Left ventricle myocardium inferior (tissue), 1 donor: ENCODE measurements around the gene KHDC4. TPM values are rescaled to one million over a fixed set of nuclear protein-coding genes. Genes with fewer than 3 reads are reported as not detected.

Experiments used
- DNase-seq: peaks from one replicate; pipeline ENCODE4 v3.0.0-alpha.2; 2020
- H3K27ac ChIP-seq: fragments of 200-600 bp; replicated peaks from 2 replicates; pipeline ENCODE4 v1.8.0; 2021
- H3K27me3 ChIP-seq: fragments of 200-600 bp; 2 replicates; pipeline ENCODE4 v1.8.0; 2021; ENCODE audit warnings: low read depth
- H3K36me3 ChIP-seq: fragments of 200-600 bp; 2 replicates; pipeline ENCODE4 v1.8.0; 2021
- H3K4me1 ChIP-seq: fragments of 200-600 bp; 2 replicates; pipeline ENCODE4 v1.8.0; 2021
- H3K4me3 ChIP-seq: fragments of 200-600 bp; 2 replicates; pipeline ENCODE4 v1.8.0; 2021; ENCODE audit warnings: mild to moderate bottlenecking, moderate library complexity
- H3K9me3 ChIP-seq: fragments of 200-600 bp; replicated peaks from 2 replicates; pipeline ENCODE4 v1.8.0; 2021
- CTCF ChIP-seq: fragments of 200-600 bp; IDR thresholded peaks from 2 replicates; pipeline ENCODE4 v1.8.0; 2021; ENCODE audit warnings: antibody characterized with exemption, mild to moderate bottlenecking, borderline replicate concordance
- intact Hi-C: fragments of 100-400 bp; cut with micrococcal nuclease; formaldehyde crosslinking; loops from one replicate; pipeline ENCODE4 v1.11.0; 2022
- total RNA-seq: library from RNA; stranded (reverse); fragmentation: NEBNext Ultra II Directional; extraction: Animal tissue kit (Norgen Biotek cat#: 25700); gene quantifications from one replicate; pipeline ENCODE4 v1.2.1, GENCODE V29; 2021
- donor health status: DM: no; HTN: yes; CAD: no; lungs with severe emphysema.

Gene KHDC4
- total RNA-seq, 1 donor from 2014 or later = 21.2 TPM

- peaks cover 56% of the 10 kb centered on the region for H3K36me3 ChIP-seq
- peak overlapping the region; percentile 41 for H3K4me3 ChIP-seq
- H3K27ac ChIP-seq = peak overlapping the region; percentile 99
- no peak for TF ChIP-seq CTCF
- intact Hi-C loops = no loop called here
- DNase-seq = no peak
- no peaks in the 10 kb centered on the region for H3K9me3 ChIP-seq
- H3K27me3 ChIP-seq = no peaks in the 10 kb centered on the region
- H3K4me1 ChIP-seq = peaks cover 97% of the 10 kb centered on the region
These were observed 33.3 kb upstream of the KHDC4 start for GRCh38 chr1:155967341-155968050.

GRCh38 chr1:155966750-155967149, 32.5 kb upstream of the KHDC4 start:
- peaks cover 64% of the 10 kb centered on the region for H3K36me3 ChIP-seq
- no peaks in the 10 kb centered on the region for H3K9me3 ChIP-seq
- no peak for DNase-seq
- TF ChIP-seq CTCF = no peak
- H3K4me3 ChIP-seq = peak overlapping the region; percentile 41
- peak overlapping the region; percentile 99 for H3K27ac ChIP-seq
- no peaks in the 10 kb centered on the region for H3K27me3 ChIP-seq
- H3K4me1 ChIP-seq = peaks cover 97% of the 10 kb centered on the region
- intact Hi-C loops = no loop called here

GRCh38 chr1:155966135-155966534, 31.9 kb upstream of the KHDC4 start:
- DNase-seq = no peak
- Histone ChIP-seq H3K27me3 (no peaks in the 10 kb centered on the region), H3K27ac (peak overlapping the region; percentile 99), H3K9me3 (no peaks in the 10 kb centered on the region), H3K4me3 (peak overlapping the region; percentile 41), H3K4me1 (peaks cover 97% of the 10 kb centered on the region), H3K36me3 (peaks cover 70% of the 10 kb centered on the region)
- intact Hi-C loops = no loop called here
- peak; percentile 42 for TF ChIP-seq CTCF

- peaks cover 93% of the 10 kb centered on the region for H3K4me1 ChIP-seq
These were observed 30.0 kb upstream of the KHDC4 start for GRCh38 chr1:155964193-155964592.

GRCh38 chr1:155962599-155963211, 28.5 kb upstream of the KHDC4 start:
- intact Hi-C loops = no loop called here
- peak overlapping the region; percentile 23 for H3K4me3 ChIP-seq
- no peaks in the 10 kb centered on the region for H3K9me3 ChIP-seq
- H3K27ac ChIP-seq = peak overlapping the region; percentile 74
- no peaks in the 10 kb centered on the region for H3K27me3 ChIP-seq
- H3K36me3 ChIP-seq = peaks cover 97% of the 10 kb centered on the region
- DNase-seq = no peak
- no peak for TF ChIP-seq CTCF
- H3K4me1 ChIP-seq = peaks cover 79% of the 10 kb centered on the region

More at GRCh38 chr1:155964193-155964592, 30.0 kb upstream of the KHDC4 start:
- Histone ChIP-seq H3K27me3 (no peaks in the 10 kb centered on the region), H3K9me3 (no peaks in the 10 kb centered on the region), H3K27ac (peak overlapping the region; percentile 99), H3K4me3 (no peak overlapping the region), H3K36me3 (peaks cover 86% of the 10 kb centered on the region)
- intact Hi-C loops = no loop called here
- no peak for DNase-seq
- TF ChIP-seq CTCF = no peak
